SU-DHL-6 (cell line): Measurements from ENCODE around the gene NUFIP1.

Source experiments
- H2AFZ ChIP-seq: fragments of 200-600 bp; sonication (generic); 2 replicates; pipeline ENCODE4 v1.6.1; 2014; ENCODE audit warnings: low read depth, mild to moderate bottlenecking, moderate library complexity, mixed read lengths, antibody characterized with exemption, low read length; ENCODE audit not compliant: severe bottlenecking
- H3F3A ChIP-seq: fragments of 200-600 bp; shearing (Covaris generic); 2 replicates; pipeline ENCODE4 v1.6.0; 2016; ENCODE audit warnings: antibody characterized with exemption, mild to moderate bottlenecking; ENCODE audit not compliant: insufficient read depth
- H3K27ac ChIP-seq: fragments of 200-600 bp; sonication (generic); 2 replicates; pipeline ENCODE4 v1.5.1; 2016; ENCODE audit warnings: low read depth, mild to moderate bottlenecking, low read length, moderate library complexity, mixed read lengths
- H3K27me3 ChIP-seq: fragments of 200-600 bp; sonication (generic), shearing (Covaris generic); 2 replicates; pipeline ENCODE4 v1.6.0; 2014; ENCODE audit warnings: mild to moderate bottlenecking, low read length
- H3K36me3 ChIP-seq: fragments of 200-600 bp; sonication (generic); 2 replicates; pipeline ENCODE4 v1.6.1; 2014; ENCODE audit warnings: mild to moderate bottlenecking, low read length, mixed read lengths
- H3K4me2 ChIP-seq: fragments of 300-600, 200-600 bp; shearing (Covaris generic), sonication (generic); 2 replicates; pipeline ENCODE4 v1.6.0; 2014; ENCODE audit warnings: low read length, low read depth, mild to moderate bottlenecking; ENCODE audit not compliant: poor library complexity, severe bottlenecking
- H3K4me3 ChIP-seq: fragments of 200-600 bp; sonication (generic); 2 replicates; pipeline ENCODE4 v1.5.1; 2014; ENCODE audit warnings: antibody characterized with exemption, low read length, mild to moderate bottlenecking, mixed read lengths; ENCODE audit not compliant: insufficient read depth, poor library complexity, severe bottlenecking
- H3K79me2 ChIP-seq: fragments of 200-600 bp; sonication (generic); 2 replicates; pipeline ENCODE4 v1.6.1; 2014; ENCODE audit warnings: mild to moderate bottlenecking, low read length, moderate library complexity; ENCODE audit not compliant: insufficient read depth
- H3K9ac ChIP-seq: fragments of 200-600 bp; sonication (generic); 2 replicates; pipeline ENCODE4 v1.7.0; 2014; ENCODE audit warnings: mild to moderate bottlenecking, low read length
- H3K9me2 ChIP-seq: fragments of 200-600 bp; sonication (generic); replicated peaks from 2 replicates; pipeline ENCODE4 v1.6.1; 2014; ENCODE audit warnings: low read length; ENCODE audit not compliant: insufficient read depth
- H3K9me3 ChIP-seq: fragments of 200-600 bp; sonication (generic); 2 replicates; pipeline ENCODE4 v1.6.1; 2014; ENCODE audit warnings: low read length, mixed read lengths; ENCODE audit not compliant: insufficient read depth
- H4K20me1 ChIP-seq: fragments of 200-600 bp; sonication (generic); 2 replicates; pipeline ENCODE4 v1.6.1; 2014; ENCODE audit warnings: low read depth, mild to moderate bottlenecking, antibody characterized with exemption, low read length, moderate library complexity, mixed read lengths
- EZH2phosphoT487 ChIP-seq: fragments of 200-600 bp; sonication (generic), shearing (Covaris generic); conservative IDR thresholded peaks from 2 replicates; pipeline ENCODE4 v1.6.1; 2018; ENCODE audit warnings: mild to moderate bottlenecking, antibody characterized with exemption, low read length, moderate library complexity, mixed read lengths
- TF ChIP-seq, protein P1 (sequence below): fragments of 200-600 bp; sonication (generic); IDR thresholded peaks from one replicate; pipeline ENCODE4 v1.5.1; 2017; ENCODE audit warnings: antibody characterized with exemption, mild to moderate bottlenecking, low read length, moderate library complexity; ENCODE audit not compliant: insufficient read depth, poor library complexity, severe bottlenecking

The NUFIP1 gene

DNA sequence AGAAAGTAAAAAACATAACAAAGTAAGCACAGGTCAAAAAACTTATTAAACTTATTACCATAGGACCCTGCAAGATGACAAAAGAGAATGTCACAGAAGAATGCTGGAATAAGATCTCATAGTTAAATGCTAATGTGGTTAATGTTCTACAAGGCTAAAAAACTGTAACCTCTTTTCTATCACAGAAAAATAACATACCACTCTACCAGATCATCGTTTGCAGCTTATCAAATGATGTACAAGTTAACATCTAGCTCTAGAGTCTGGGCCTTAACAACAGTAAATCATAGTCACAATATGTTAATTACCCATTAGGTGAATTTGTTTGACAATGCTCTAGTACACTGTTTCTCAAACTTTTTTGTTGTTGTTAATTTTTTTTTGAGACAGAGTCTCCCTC, 53.0 kb downstream of the NUFIP1 start:
- no peaks in the 10 kb centered on the region for H3K27me3 ChIP-seq

DNA sequence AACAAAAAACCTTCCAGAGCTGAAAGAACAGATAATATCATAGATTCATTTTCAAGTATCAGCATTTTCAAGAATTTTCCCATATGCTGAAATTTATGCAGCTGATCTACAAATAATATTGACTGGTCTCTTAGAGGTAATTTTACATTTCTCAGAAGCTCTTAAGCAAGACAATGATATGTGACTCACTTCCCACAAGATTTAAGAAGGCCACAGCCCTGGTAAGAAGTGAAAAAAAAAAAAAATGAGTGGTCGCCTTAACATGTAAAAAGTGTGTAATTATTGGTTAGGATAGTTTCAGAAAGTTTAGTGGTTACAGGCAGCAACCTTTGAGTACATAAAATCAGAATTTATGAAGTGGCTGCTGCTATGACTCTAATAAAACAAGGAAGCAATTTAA, 54.5 kb downstream of the NUFIP1 start:
- H3K79me2 ChIP-seq, result no peaks in the 10 kb centered on the region
- no peaks in the 10 kb centered on the region for H4K20me1 ChIP-seq
- H3K9ac ChIP-seq, result no peak overlapping the region
- no peak overlapping the region for H3K4me3 ChIP-seq
- H3K36me3 ChIP-seq, result no peaks in the 10 kb centered on the region
- TF ChIP-seq EZH2phosphoT487, result no peak
- TF ChIP-seq, protein P1, sequence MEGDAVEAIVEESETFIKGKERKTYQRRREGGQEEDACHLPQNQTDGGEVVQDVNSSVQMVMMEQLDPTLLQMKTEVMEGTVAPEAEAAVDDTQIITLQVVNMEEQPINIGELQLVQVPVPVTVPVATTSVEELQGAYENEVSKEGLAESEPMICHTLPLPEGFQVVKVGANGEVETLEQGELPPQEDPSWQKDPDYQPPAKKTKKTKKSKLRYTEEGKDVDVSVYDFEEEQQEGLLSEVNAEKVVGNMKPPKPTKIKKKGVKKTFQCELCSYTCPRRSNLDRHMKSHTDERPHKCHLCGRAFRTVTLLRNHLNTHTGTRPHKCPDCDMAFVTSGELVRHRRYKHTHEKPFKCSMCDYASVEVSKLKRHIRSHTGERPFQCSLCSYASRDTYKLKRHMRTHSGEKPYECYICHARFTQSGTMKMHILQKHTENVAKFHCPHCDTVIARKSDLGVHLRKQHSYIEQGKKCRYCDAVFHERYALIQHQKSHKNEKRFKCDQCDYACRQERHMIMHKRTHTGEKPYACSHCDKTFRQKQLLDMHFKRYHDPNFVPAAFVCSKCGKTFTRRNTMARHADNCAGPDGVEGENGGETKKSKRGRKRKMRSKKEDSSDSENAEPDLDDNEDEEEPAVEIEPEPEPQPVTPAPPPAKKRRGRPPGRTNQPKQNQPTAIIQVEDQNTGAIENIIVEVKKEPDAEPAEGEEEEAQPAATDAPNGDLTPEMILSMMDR, result no peak
- H3K9me2 ChIP-seq, result no peaks in the 10 kb centered on the region
- H3K27ac ChIP-seq, result no peak overlapping the region
- H3F3A ChIP-seq, result no peaks in the 10 kb centered on the region
- no peak overlapping the region for H3K4me2 ChIP-seq
- no peaks in the 10 kb centered on the region for H3K27me3 ChIP-seq
- no peak overlapping the region for H2AFZ ChIP-seq
- H3K9me3 ChIP-seq, result no peaks in the 10 kb centered on the region

More for the DNA sequence above, 53.0 kb downstream of the NUFIP1 start:
- H3K9ac ChIP-seq, result no peak overlapping the region
- TF ChIP-seq, protein P1, result no peak
- TF ChIP-seq EZH2phosphoT487, result no peak
- no peaks in the 10 kb centered on the region for H4K20me1 ChIP-seq
- no peaks in the 10 kb centered on the region for H3K9me3 ChIP-seq
- no peak overlapping the region for H3K27ac ChIP-seq
- H3K79me2 ChIP-seq, result no peaks in the 10 kb centered on the region
- H2AFZ ChIP-seq, result no peak overlapping the region
- no peaks in the 10 kb centered on the region for H3K9me2 ChIP-seq
- H3F3A ChIP-seq, result no peaks in the 10 kb centered on the region
- no peak overlapping the region for H3K4me3 ChIP-seq
- H3K36me3 ChIP-seq, result no peaks in the 10 kb centered on the region
- no peak overlapping the region for H3K4me2 ChIP-seq

DNA sequence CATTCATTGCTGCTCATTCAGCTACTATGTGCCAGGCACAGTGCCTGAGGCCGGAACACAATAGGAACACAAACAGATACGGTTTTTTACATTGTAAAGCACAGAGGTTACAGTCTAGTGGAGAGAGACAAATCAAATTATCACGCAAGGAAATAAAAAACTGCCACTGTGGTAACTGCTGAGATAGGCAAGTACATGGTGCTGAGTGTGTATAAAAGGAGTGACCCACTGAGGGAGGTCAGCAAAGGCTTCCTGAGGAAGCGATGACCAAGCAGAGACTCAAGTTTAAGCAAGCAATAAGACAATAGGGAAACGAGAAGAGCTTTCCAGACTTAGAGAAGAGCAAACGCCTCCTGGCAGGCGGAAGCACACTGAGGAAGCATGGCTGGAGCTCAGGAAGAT, 56.4 kb downstream of the NUFIP1 start:
- Histone ChIP-seq H3K9ac (no peak overlapping the region), H3K4me2 (no peak overlapping the region), H3K27ac (no peak overlapping the region)

More for the DNA sequence above, 56.4 kb downstream of the NUFIP1 start:
- Histone ChIP-seq H3K27me3 (no peaks in the 10 kb centered on the region), H3K9me2 (no peaks in the 10 kb centered on the region), H4K20me1 (no peaks in the 10 kb centered on the region), H3F3A (no peaks in the 10 kb centered on the region), H3K4me3 (no peak overlapping the region), H2AFZ (no peak overlapping the region), H3K79me2 (no peaks in the 10 kb centered on the region), H3K9me3 (no peaks in the 10 kb centered on the region), H3K36me3 (no peaks in the 10 kb centered on the region)
- no peak for TF ChIP-seq EZH2phosphoT487
- TF ChIP-seq, protein P1, result no peak
